Liver (tissue), 9 donors: Measurements from ENCODE around the gene GFOD2. TPM values are rescaled to one million over a fixed set of nuclear protein-coding genes. Genes with fewer than 3 reads are reported as not detected.
"Not testable (repeated sequence)": the region's sequence is repeated elsewhere in the genome, so short reads cannot be mapped to it uniquely, and the experiment has no call there.

Experiments used
- DNase-seq: peaks from one replicate; pipeline ENCODE4 v3.0.0-alpha.2; 2017; ENCODE audit warnings: low spot score
- H3K27ac ChIP-seq, 2 donors: one replicate each; pipeline ENCODE4 v1.7.0; 2013; ENCODE audit warnings: inconsistent platforms in 2 of 2, low read length in 2 of 2, control low read depth in 1 of 2, low read depth in 1 of 2, mild to moderate bottlenecking in 1 of 2
- H3K27me3 ChIP-seq, 4 donors: one replicate each; pipeline versions ENCODE4 v1.6.1 to v1.7.0; 2013; ENCODE audit warnings: low read length in 3 of 4, inconsistent platforms in 1 of 4, mild to moderate bottlenecking in 1 of 4, moderate library complexity in 1 of 4; ENCODE audit not compliant: control insufficient read depth in 4 of 4, insufficient read depth in 4 of 4
- H3K36me3 ChIP-seq, 4 donors: one replicate each; pipeline versions ENCODE4 v1.6.1 to v1.7.0; 2013; ENCODE audit warnings: low read length in 3 of 4, mild to moderate bottlenecking in 3 of 4, low read depth in 1 of 4, moderate library complexity in 1 of 4; ENCODE audit not compliant: control insufficient read depth in 4 of 4, insufficient read depth in 3 of 4
- H3K4me1 ChIP-seq, 4 donors: one replicate each; pipeline versions ENCODE4 v1.6.1 to v1.7.0; 2013; ENCODE audit warnings: low read length in 3 of 4, mild to moderate bottlenecking in 3 of 4, moderate library complexity in 1 of 4; ENCODE audit not compliant: control insufficient read depth in 4 of 4, insufficient read depth in 4 of 4
- H3K4me3 ChIP-seq, 3 donors: one replicate each; pipeline versions ENCODE4 v1.6.1 to v1.7.0; 2013; ENCODE audit warnings: low read length in 3 of 3, control low read depth in 1 of 3, low read depth in 1 of 3, mild to moderate bottlenecking in 1 of 3
- H3K9ac ChIP-seq, 2 donors: one replicate each; pipeline ENCODE4 v1.7.0; 2013; ENCODE audit warnings: low read length in 2 of 2, mild to moderate bottlenecking in 2 of 2, moderate library complexity in 2 of 2, control low read depth in 1 of 2, low read depth in 1 of 2
- H3K9me3 ChIP-seq, 4 donors: one replicate each; pipeline versions ENCODE4 v1.6.1 to v1.7.0; 2013; ENCODE audit warnings: low read length in 3 of 4; ENCODE audit not compliant: control insufficient read depth in 4 of 4
- EGR1 ChIP-seq, 2 donors: IDR thresholded peaks; 2 replicates each; pipeline ENCODE4 v1.6.1; 2016 to 2018; ENCODE audit warnings: antibody characterized with exemption in 2 of 2, low read depth in 2 of 2
- FOXA1 ChIP-seq: IDR thresholded peaks from 2 replicates; pipeline ENCODE4 v1.6.1; 2016; ENCODE audit warnings: antibody characterized with exemption
- FOXA2 ChIP-seq: IDR thresholded peaks from 2 replicates; pipeline ENCODE4 v1.6.1; 2016; ENCODE audit warnings: antibody characterized with exemption
- GABPA ChIP-seq, 2 donors: IDR thresholded peaks in 1 of 2; conservative IDR thresholded peaks in 1 of 2; 2 replicates each; pipeline ENCODE4 v1.6.1; 2016; ENCODE audit warnings: antibody characterized with exemption in 2 of 2, mild to moderate bottlenecking in 1 of 2, moderate library complexity in 1 of 2
- HNF4A ChIP-seq, 2 donors: conservative IDR thresholded peaks; 2 replicates each; pipeline ENCODE4 v1.6.1; 2016; ENCODE audit warnings: antibody characterized with exemption in 2 of 2, mild to moderate bottlenecking in 2 of 2
- HNF4G ChIP-seq: IDR thresholded peaks from 2 replicates; pipeline ENCODE4 v1.6.1; 2016; ENCODE audit warnings: antibody characterized with exemption
- JUND ChIP-seq, 2 donors: IDR thresholded peaks; 2 replicates each; pipeline ENCODE4 v1.6.1; 2016; ENCODE audit warnings: antibody characterized with exemption in 2 of 2
- MAX ChIP-seq: IDR thresholded peaks from 2 replicates; pipeline ENCODE4 v1.6.1; 2016; ENCODE audit warnings: antibody characterized with exemption
- NR2F2 ChIP-seq: IDR thresholded peaks from 2 replicates; pipeline ENCODE4 v1.6.1; 2016; ENCODE audit warnings: antibody characterized with exemption
- RXRA ChIP-seq, 2 donors: IDR thresholded peaks; 2 replicates each; pipeline ENCODE4 v1.6.1; 2017 to 2018; ENCODE audit warnings: antibody characterized with exemption in 2 of 2, mild to moderate bottlenecking in 1 of 2
- SP1 ChIP-seq: IDR thresholded peaks from 2 replicates; pipeline ENCODE4 v1.6.1; 2018; ENCODE audit warnings: antibody characterized with exemption, mild to moderate bottlenecking
- TAF1 ChIP-seq: conservative IDR thresholded peaks from 2 replicates; pipeline ENCODE4 v1.6.1; 2016; ENCODE audit warnings: antibody characterized with exemption, mild to moderate bottlenecking
- YY1 ChIP-seq: IDR thresholded peaks from 2 replicates; pipeline ENCODE4 v1.6.1; 2016; ENCODE audit warnings: antibody characterized with exemption, mild to moderate bottlenecking
- WGBS: extraction: QIAGEN DNeasy Blood & Tissue Kit; methylation state at CpG from one replicate; pipeline ENCODE4 v1.1.7; 2013; 5-methylcytosine and 5-hydroxymethylcytosine counted together
- polyA plus RNA-seq, 2 donors: library from polyadenylated mRNA; stranded (reverse) in 1 of 2; unstranded in 1 of 2; fragments of 200-250 nt in 1 of 2; fragments of >200 nt in 1 of 2; fragmentation: Nextera tagmentation in 1 of 2; extraction: Ambion mirVana in 1 of 2; gene quantifications; one replicate each; pipeline versions ENCODE4 v1.2.1 to v1.2.3, GENCODE V29; 2013 to 2015
- total RNA-seq, 2 donors: library from RNA; depleted of rRNA; stranded (reverse); fragments of >200 nt; gene quantifications; one replicate each; pipeline ENCODE4 v1.2.3, GENCODE V29; 2014
- TF ChIP-seq, protein P1 (sequence below): fragments of 150-350 bp; IDR thresholded peaks from 2 replicates; pipeline ENCODE4 v1.5.1; 2017; ENCODE audit warnings: improper control_type of control experiment, low read depth, low read length; ENCODE audit not compliant: missing input control
- TF ChIP-seq, protein P2 (sequence below): IDR thresholded peaks from 2 replicates; pipeline ENCODE4 v1.6.1; 2016; ENCODE audit warnings: antibody characterized with exemption
- TF ChIP-seq, protein P3 (sequence below): IDR thresholded peaks from 2 replicates; pipeline ENCODE4 v1.6.1; 2016; ENCODE audit warnings: antibody characterized with exemption, mild to moderate bottlenecking
- TF ChIP-seq, protein P4 (sequence below): IDR thresholded peaks from 2 replicates; pipeline ENCODE4 v1.6.1; 2016; ENCODE audit warnings: antibody characterized with exemption
- donor health status: healthy.
- donor health status: healthy.
- donor health status: healthy.
- donor health status: healthy.
- donor health status: healthy.

The GFOD2 gene
- total and polyA plus RNA-seq, 4 donors = 12.7 to 48.8 (median 28.9) TPM

- Histone ChIP-seq H3K27me3 (no peaks in the 10 kb centered on the region), H3K36me3 (peaks cover 3 to 29% (median 4%) of the 10 kb centered on the region in 4 donors), H3K4me1 (peaks cover 2 to 27% (median 17%) of the 10 kb centered on the region in 4 donors), H3K4me3 (no peak overlapping the region), H3K9ac (no peak overlapping the region), H3K27ac (no peak overlapping the region), H3K9me3 (no peaks in the 10 kb centered on the region)
- TF ChIP-seq, protein P1, sequence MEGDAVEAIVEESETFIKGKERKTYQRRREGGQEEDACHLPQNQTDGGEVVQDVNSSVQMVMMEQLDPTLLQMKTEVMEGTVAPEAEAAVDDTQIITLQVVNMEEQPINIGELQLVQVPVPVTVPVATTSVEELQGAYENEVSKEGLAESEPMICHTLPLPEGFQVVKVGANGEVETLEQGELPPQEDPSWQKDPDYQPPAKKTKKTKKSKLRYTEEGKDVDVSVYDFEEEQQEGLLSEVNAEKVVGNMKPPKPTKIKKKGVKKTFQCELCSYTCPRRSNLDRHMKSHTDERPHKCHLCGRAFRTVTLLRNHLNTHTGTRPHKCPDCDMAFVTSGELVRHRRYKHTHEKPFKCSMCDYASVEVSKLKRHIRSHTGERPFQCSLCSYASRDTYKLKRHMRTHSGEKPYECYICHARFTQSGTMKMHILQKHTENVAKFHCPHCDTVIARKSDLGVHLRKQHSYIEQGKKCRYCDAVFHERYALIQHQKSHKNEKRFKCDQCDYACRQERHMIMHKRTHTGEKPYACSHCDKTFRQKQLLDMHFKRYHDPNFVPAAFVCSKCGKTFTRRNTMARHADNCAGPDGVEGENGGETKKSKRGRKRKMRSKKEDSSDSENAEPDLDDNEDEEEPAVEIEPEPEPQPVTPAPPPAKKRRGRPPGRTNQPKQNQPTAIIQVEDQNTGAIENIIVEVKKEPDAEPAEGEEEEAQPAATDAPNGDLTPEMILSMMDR = no peak
- WGBS = 89% methylated on average over 3 of the region's 3 CpGs
- no peak for DNase-seq
These were observed 38.9 kb upstream of the GFOD2 start for GRCh38 chr16:67758006-67758405.

GRCh38 chr16:67752641-67753040, 33.5 kb upstream of the GFOD2 start:
- Histone ChIP-seq H3K4me1 (no peaks in the 10 kb centered on the region), H3K36me3 (peaks cover 0 to 30% (median 7%) of the 10 kb centered on the region in 4 donors), H3K27me3 (no peaks in the 10 kb centered on the region), H3K27ac (no peak overlapping the region), H3K9me3 (no peaks in the 10 kb centered on the region), H3K9ac (no peak overlapping the region), H3K4me3 (no peak overlapping the region)
- no peak for TF ChIP-seq HNF4A (conservative IDR thresholded peaks at IDR 0.05)
- TF ChIP-seq FOXA1 = no peak
- TF ChIP-seq TAF1 = no peak
- no peak for TF ChIP-seq MAX
- TF ChIP-seq HNF4G = no peak
- TF ChIP-seq, protein P2, sequence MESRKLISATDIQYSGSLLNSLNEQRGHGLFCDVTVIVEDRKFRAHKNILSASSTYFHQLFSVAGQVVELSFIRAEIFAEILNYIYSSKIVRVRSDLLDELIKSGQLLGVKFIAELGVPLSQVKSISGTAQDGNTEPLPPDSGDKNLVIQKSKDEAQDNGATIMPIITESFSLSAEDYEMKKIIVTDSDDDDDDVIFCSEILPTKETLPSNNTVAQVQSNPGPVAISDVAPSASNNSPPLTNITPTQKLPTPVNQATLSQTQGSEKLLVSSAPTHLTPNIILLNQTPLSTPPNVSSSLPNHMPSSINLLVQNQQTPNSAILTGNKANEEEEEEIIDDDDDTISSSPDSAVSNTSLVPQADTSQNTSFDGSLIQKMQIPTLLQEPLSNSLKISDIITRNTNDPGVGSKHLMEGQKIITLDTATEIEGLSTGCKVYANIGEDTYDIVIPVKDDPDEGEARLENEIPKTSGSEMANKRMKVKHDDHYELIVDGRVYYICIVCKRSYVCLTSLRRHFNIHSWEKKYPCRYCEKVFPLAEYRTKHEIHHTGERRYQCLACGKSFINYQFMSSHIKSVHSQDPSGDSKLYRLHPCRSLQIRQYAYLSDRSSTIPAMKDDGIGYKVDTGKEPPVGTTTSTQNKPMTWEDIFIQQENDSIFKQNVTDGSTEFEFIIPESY = no peak
- TF ChIP-seq, protein P3, sequence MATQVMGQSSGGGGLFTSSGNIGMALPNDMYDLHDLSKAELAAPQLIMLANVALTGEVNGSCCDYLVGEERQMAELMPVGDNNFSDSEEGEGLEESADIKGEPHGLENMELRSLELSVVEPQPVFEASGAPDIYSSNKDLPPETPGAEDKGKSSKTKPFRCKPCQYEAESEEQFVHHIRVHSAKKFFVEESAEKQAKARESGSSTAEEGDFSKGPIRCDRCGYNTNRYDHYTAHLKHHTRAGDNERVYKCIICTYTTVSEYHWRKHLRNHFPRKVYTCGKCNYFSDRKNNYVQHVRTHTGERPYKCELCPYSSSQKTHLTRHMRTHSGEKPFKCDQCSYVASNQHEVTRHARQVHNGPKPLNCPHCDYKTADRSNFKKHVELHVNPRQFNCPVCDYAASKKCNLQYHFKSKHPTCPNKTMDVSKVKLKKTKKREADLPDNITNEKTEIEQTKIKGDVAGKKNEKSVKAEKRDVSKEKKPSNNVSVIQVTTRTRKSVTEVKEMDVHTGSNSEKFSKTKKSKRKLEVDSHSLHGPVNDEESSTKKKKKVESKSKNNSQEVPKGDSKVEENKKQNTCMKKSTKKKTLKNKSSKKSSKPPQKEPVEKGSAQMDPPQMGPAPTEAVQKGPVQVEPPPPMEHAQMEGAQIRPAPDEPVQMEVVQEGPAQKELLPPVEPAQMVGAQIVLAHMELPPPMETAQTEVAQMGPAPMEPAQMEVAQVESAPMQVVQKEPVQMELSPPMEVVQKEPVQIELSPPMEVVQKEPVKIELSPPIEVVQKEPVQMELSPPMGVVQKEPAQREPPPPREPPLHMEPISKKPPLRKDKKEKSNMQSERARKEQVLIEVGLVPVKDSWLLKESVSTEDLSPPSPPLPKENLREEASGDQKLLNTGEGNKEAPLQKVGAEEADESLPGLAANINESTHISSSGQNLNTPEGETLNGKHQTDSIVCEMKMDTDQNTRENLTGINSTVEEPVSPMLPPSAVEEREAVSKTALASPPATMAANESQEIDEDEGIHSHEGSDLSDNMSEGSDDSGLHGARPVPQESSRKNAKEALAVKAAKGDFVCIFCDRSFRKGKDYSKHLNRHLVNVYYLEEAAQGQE = no peak
- TF ChIP-seq FOXA2 = no peak
- no peak for TF ChIP-seq YY1
- TF ChIP-seq JUND (IDR thresholded peaks at IDR 0.05) = no peak
- TF ChIP-seq NR2F2 = no peak
- TF ChIP-seq RXRA (IDR thresholded peaks at IDR 0.05) = no peak
- TF ChIP-seq, protein P4, sequence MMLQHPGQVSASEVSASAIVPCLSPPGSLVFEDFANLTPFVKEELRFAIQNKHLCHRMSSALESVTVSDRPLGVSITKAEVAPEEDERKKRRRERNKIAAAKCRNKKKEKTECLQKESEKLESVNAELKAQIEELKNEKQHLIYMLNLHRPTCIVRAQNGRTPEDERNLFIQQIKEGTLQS = no peak
- TF ChIP-seq EGR1 (IDR thresholded peaks at IDR 0.05; ENCODE audit: low read depth in 2 of 2) = no peak
- no peak for TF ChIP-seq GABPA (IDR thresholded peaks at IDR 0.05 in 1 of 2, conservative IDR thresholded peaks at IDR 0.05 in 1 of 2)
- TF ChIP-seq SP1 = no peak
- TF ChIP-seq, protein P1 = no peak
- WGBS = 92% methylated on average over 2 of the region's 2 CpGs
- DNase-seq = no peak

DNA sequence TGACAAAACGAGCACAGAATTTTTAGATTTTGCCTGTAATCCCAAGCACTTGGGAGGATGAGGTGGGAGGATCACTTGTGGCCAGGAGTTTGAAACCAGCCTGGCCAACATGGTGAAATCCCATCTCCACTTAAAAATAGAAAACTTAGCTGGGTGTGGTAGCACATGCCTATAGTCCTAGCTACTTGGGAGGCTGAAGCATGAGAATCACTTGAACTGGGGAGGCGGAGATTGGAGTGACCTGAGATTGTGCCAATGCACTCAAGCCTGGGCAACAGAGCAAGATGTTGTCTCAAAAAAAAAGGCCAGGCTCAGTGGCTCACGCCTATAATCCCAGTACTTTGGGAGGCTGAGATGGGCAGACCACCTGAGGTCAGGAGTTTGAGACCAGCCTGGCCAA, 32.2 kb upstream of the GFOD2 start:
- H3K9ac ChIP-seq, DNase-seq, H3K4me3 ChIP-seq, H3K9me3 ChIP-seq, H3K27me3 ChIP-seq, H3K27ac ChIP-seq, H3K4me1 ChIP-seq: not testable (repeated sequence)
- H3K36me3 ChIP-seq = peaks cover 0 to 28% (median 10%) of the 10 kb centered on the region in 4 donors
- WGBS = 99% methylated on average over 3 of the region's 3 CpGs
